Measurements from ENCODE around the gene PRKCH.

- TF ChIP-seq NFYB (CRISPR knock-in tag; conservative IDR thresholded peaks at IDR 0.05; ENCODE audit: low read depth) (no peak), ELF4 (CRISPR knock-in tag; IDR thresholded peaks at IDR 0.05; ENCODE audit: low read depth) (no peak), NFE2L1 (CRISPR knock-in tag; IDR thresholded peaks at IDR 0.05) (no peak), CTCF (IDR thresholded peaks at IDR 0.05) (no peak), MAX (CRISPR knock-in tag; IDR thresholded peaks at IDR 0.05) (no peak), ATF3 (CRISPR knock-in tag; conservative IDR thresholded peaks at IDR 0.05) (no peak), ZNF532 (CRISPR knock-in tag; IDR thresholded peaks at IDR 0.05; ENCODE audit: borderline replicate concordance) (no peak), ZNF396 (CRISPR knock-in tag; IDR thresholded peaks at IDR 0.05; ENCODE audit: borderline replicate concordance) (no peak), ZNF263 (CRISPR knock-in tag; IDR thresholded peaks at IDR 0.05; ENCODE audit: low read depth) (no peak)
- TF ChIP-seq, protein P1, sequence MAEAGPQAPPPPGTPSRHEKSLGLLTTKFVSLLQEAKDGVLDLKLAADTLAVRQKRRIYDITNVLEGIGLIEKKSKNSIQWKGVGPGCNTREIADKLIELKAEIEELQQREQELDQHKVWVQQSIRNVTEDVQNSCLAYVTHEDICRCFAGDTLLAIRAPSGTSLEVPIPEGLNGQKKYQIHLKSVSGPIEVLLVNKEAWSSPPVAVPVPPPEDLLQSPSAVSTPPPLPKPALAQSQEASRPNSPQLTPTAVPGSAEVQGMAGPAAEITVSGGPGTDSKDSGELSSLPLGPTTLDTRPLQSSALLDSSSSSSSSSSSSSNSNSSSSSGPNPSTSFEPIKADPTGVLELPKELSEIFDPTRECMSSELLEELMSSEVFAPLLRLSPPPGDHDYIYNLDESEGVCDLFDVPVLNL (CRISPR knock-in tag; IDR thresholded peaks at IDR 0.05; ENCODE audit: borderline replicate concordance, low read depth): no peak
- TF ChIP-seq, protein P2, sequence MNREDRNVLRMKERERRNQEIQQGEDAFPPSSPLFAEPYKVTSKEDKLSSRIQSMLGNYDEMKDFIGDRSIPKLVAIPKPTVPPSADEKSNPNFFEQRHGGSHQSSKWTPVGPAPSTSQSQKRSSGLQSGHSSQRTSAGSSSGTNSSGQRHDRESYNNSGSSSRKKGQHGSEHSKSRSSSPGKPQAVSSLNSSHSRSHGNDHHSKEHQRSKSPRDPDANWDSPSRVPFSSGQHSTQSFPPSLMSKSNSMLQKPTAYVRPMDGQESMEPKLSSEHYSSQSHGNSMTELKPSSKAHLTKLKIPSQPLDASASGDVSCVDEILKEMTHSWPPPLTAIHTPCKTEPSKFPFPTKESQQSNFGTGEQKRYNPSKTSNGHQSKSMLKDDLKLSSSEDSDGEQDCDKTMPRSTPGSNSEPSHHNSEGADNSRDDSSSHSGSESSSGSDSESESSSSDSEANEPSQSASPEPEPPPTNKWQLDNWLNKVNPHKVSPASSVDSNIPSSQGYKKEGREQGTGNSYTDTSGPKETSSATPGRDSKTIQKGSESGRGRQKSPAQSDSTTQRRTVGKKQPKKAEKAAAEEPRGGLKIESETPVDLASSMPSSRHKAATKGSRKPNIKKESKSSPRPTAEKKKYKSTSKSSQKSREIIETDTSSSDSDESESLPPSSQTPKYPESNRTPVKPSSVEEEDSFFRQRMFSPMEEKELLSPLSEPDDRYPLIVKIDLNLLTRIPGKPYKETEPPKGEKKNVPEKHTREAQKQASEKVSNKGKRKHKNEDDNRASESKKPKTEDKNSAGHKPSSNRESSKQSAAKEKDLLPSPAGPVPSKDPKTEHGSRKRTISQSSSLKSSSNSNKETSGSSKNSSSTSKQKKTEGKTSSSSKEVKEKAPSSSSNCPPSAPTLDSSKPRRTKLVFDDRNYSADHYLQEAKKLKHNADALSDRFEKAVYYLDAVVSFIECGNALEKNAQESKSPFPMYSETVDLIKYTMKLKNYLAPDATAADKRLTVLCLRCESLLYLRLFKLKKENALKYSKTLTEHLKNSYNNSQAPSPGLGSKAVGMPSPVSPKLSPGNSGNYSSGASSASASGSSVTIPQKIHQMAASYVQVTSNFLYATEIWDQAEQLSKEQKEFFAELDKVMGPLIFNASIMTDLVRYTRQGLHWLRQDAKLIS (CRISPR knock-in tag; IDR thresholded peaks at IDR 0.05; ENCODE audit: borderline replicate concordance): no peak
- TF ChIP-seq, protein P3, sequence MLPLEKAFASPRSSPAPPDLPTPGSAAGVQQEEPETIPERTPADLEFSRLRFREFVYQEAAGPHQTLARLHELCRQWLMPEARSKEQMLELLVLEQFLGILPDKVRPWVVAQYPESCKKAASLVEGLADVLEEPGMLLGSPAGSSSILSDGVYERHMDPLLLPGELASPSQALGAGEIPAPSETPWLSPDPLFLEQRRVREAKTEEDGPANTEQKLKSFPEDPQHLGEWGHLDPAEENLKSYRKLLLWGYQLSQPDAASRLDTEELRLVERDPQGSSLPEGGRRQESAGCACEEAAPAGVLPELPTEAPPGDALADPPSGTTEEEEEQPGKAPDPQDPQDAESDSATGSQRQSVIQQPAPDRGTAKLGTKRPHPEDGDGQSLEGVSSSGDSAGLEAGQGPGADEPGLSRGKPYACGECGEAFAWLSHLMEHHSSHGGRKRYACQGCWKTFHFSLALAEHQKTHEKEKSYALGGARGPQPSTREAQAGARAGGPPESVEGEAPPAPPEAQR (CRISPR knock-in tag; IDR thresholded peaks at IDR 0.05): no peak
These were observed 162.1 kb downstream of the PRKCH start for GRCh38 chr14:61483476-61483875.

Data from WTC11 (cell line).